ENCODE measurements around the gene CEP78.

DNA sequence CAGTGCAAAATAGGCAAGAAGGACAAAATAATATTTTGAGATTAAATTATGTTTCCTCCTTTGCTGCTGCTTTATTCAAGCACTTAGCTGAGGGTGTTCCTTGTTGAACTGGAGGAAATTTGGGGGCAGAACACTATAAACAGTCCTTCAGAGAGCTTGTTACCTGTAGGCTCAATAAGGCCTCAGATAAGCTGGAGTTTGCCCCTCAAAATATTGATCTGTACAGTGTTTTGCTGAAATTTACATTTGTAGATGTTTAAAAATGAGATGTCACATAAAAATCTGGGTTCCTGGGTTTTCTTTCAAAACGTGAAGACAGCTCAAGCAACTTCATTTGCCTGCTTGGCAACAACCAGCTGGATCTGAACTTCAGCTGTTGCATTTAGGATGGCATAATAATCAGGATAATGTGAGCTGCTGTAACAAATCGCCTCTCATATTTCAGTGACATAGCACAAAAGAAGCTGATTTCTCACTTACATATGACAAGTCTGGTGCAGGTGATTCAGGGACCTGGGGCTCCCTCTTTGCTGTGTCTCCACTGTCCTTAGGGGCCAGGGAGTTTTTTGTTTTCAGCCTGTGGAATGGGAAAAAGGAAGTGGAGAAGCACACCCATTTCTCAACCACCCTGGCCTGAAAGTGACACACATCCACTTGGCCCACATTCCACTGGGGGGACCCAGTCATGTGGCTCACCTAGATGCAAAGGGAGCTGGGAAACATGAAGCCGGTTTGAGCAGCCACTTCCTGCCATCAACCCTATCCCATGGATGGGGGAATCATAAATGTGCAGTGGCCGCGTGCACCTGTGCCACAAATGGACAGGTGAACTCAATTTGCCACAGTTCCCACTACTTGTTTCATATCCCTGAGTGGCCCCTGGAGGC, 58.7 kb downstream of the CEP78 start:
- TF ChIP-seq, protein P1, sequence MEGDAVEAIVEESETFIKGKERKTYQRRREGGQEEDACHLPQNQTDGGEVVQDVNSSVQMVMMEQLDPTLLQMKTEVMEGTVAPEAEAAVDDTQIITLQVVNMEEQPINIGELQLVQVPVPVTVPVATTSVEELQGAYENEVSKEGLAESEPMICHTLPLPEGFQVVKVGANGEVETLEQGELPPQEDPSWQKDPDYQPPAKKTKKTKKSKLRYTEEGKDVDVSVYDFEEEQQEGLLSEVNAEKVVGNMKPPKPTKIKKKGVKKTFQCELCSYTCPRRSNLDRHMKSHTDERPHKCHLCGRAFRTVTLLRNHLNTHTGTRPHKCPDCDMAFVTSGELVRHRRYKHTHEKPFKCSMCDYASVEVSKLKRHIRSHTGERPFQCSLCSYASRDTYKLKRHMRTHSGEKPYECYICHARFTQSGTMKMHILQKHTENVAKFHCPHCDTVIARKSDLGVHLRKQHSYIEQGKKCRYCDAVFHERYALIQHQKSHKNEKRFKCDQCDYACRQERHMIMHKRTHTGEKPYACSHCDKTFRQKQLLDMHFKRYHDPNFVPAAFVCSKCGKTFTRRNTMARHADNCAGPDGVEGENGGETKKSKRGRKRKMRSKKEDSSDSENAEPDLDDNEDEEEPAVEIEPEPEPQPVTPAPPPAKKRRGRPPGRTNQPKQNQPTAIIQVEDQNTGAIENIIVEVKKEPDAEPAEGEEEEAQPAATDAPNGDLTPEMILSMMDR (tag by site-specific recombination; IDR thresholded peaks at IDR 0.05), result no peak
- TF ChIP-seq, protein P2, sequence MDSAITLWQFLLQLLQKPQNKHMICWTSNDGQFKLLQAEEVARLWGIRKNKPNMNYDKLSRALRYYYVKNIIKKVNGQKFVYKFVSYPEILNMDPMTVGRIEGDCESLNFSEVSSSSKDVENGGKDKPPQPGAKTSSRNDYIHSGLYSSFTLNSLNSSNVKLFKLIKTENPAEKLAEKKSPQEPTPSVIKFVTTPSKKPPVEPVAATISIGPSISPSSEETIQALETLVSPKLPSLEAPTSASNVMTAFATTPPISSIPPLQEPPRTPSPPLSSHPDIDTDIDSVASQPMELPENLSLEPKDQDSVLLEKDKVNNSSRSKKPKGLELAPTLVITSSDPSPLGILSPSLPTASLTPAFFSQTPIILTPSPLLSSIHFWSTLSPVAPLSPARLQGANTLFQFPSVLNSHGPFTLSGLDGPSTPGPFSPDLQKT (IDR thresholded peaks at IDR 0.05; ENCODE audit: borderline replicate concordance, low read depth, low read length), result no peak
- TF ChIP-seq ZNF133 (tag by site-specific recombination; IDR thresholded peaks at IDR 0.05) (no peak), KLF8 (tag by site-specific recombination; IDR thresholded peaks at IDR 0.05) (no peak), GLIS1 (tag by site-specific recombination; IDR thresholded peaks at IDR 0.05) (no peak)

Measured in HEK293 (cell line).